Colonic mucosa (tissue), 4 donors: Measurements from ENCODE around the gene LYRM4. TPM values are rescaled to one million over a fixed set of nuclear protein-coding genes. Genes with fewer than 3 reads are reported as not detected.

ENCODE experiments used
- DNase-seq: peaks from one replicate; pipeline ENCODE4 v3.0.0-alpha.2; 2020
- H3K27ac ChIP-seq: fragments of 200-600 bp; one replicate; pipeline ENCODE4 v1.8.0; 2021
- H3K27me3 ChIP-seq: fragments of 200-600 bp; one replicate; pipeline ENCODE4 v1.8.0; 2021
- H3K36me3 ChIP-seq: fragments of 200-600 bp; one replicate; pipeline ENCODE4 v1.8.0; 2021
- H3K4me1 ChIP-seq: fragments of 200-600 bp; one replicate; pipeline ENCODE4 v1.8.0; 2021; ENCODE audit warnings: mild to moderate bottlenecking
- H3K4me3 ChIP-seq: fragments of 200-600 bp; one replicate; pipeline ENCODE4 v1.8.0; 2021
- H3K9ac ChIP-seq, 2 donors: one replicate each; pipeline ENCODE4 v1.7.0; 2013; ENCODE audit warnings: control low read depth in 2 of 2, low read depth in 2 of 2, low read length in 2 of 2
- H3K9me3 ChIP-seq: fragments of 200-600 bp; one replicate; pipeline ENCODE4 v1.8.0; 2021
- intact Hi-C: fragments of 100-400 bp; cut with DNase I; formaldehyde crosslinking; loops from one replicate; pipeline ENCODE4 v1.14.1; 2022
- total RNA-seq, 2 donors: library from RNA; stranded (reverse); fragmentation: NEBNext Ultra II Directional in 1 of 2; extraction: Animal tissue kit (Norgen Biotek cat#: 25700) in 1 of 2; gene quantifications; one replicate each; pipeline ENCODE4 v1.2.1, GENCODE V29; 2021
- TF ChIP-seq, protein P1 (sequence below): fragments of 200-600 bp; IDR thresholded peaks from one replicate; pipeline ENCODE4 v1.8.0; 2022; ENCODE audit warnings: antibody characterized with exemption, mild to moderate bottlenecking
- donor health status: healthy.
- donor health status: DM: no; HTN: no; CAD: no.
- donor health status: DM: no; HTN: no; CAD: no.

The LYRM4 gene
- total RNA-seq, 2 donors from 2014 or later, result 14.0 to 17.4 TPM

- H3K36me3 ChIP-seq, result no peaks in the 10 kb centered on the region
- H3K9me3 ChIP-seq, result no peaks in the 10 kb centered on the region
- intact Hi-C loops, result no loop called here
- no peaks in the 10 kb centered on the region for H3K27me3 ChIP-seq
- H3K4me3 ChIP-seq, result no peak overlapping the region
- no peaks in the 10 kb centered on the region for H3K4me1 ChIP-seq
- no peak overlapping the region for H3K9ac ChIP-seq
- TF ChIP-seq, protein P1, sequence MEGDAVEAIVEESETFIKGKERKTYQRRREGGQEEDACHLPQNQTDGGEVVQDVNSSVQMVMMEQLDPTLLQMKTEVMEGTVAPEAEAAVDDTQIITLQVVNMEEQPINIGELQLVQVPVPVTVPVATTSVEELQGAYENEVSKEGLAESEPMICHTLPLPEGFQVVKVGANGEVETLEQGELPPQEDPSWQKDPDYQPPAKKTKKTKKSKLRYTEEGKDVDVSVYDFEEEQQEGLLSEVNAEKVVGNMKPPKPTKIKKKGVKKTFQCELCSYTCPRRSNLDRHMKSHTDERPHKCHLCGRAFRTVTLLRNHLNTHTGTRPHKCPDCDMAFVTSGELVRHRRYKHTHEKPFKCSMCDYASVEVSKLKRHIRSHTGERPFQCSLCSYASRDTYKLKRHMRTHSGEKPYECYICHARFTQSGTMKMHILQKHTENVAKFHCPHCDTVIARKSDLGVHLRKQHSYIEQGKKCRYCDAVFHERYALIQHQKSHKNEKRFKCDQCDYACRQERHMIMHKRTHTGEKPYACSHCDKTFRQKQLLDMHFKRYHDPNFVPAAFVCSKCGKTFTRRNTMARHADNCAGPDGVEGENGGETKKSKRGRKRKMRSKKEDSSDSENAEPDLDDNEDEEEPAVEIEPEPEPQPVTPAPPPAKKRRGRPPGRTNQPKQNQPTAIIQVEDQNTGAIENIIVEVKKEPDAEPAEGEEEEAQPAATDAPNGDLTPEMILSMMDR, result no peak
- no peak overlapping the region for H3K27ac ChIP-seq
- no peak for DNase-seq
Observed at GRCh38 chr6:5112066-5112799, 148.5 kb downstream of the LYRM4 start.

DNA sequence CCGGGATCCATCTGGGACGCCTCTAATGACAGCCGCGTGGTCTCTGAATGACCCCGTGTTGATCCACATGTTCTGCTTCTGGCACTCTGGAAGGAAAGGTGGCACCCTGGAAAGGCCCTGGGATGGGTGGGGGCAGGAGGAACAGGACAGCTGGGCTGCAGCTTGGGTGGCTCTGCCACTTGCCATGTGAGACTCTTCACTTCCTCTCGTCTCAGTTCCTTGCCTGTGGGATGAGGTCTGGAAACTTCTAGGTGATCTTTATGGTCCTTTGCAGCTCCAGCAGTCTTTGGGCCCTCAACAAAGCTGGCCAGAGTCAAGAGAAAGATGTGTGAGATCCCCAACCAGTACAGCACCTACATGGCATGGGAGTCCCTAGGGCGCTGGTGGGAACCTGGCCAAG lies 149.1 kb downstream of the LYRM4 start:
- Histone ChIP-seq H3K27ac (no peak overlapping the region), H3K27me3 (no peaks in the 10 kb centered on the region), H3K36me3 (no peaks in the 10 kb centered on the region), H3K9me3 (no peaks in the 10 kb centered on the region), H3K4me3 (no peak overlapping the region), H3K4me1 (no peaks in the 10 kb centered on the region), H3K9ac (no peak overlapping the region)
- TF ChIP-seq, protein P1, result no peak
- no peak for DNase-seq
- intact Hi-C loops, result no loop called here

DNA sequence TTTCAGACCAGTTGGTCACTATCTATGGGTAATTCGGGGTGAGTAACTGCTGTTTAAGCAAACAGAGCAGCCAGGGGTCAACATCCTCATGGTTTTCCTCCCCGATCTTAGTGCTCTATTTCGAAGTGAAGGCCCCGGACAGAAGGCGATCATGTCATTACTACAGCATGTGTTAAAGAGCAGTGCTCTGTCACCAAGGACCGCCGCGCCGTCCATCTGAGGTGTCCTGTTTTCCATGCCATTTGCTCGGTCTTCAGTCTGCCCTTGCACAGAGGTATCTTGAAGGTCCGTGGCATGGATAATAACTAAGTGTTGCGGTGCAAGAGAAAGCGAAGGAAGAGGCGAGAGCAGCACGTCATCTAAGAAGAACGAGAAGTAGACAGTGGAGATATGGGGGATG lies 150.5 kb downstream of the LYRM4 start:
- H3K4me3 ChIP-seq, result no peak overlapping the region
- H3K9me3 ChIP-seq, result no peaks in the 10 kb centered on the region
- TF ChIP-seq, protein P1, result no peak
- no peaks in the 10 kb centered on the region for H3K27me3 ChIP-seq
- no peak for DNase-seq
- no peak overlapping the region for H3K9ac ChIP-seq
- H3K36me3 ChIP-seq, result no peaks in the 10 kb centered on the region
- intact Hi-C loops, result no loop called here
- H3K4me1 ChIP-seq, result no peaks in the 10 kb centered on the region
- H3K27ac ChIP-seq, result no peak overlapping the region

- H3K36me3 ChIP-seq, result no peaks in the 10 kb centered on the region
- intact Hi-C loops, result no loop called here
- no peak overlapping the region for H3K4me3 ChIP-seq
- no peaks in the 10 kb centered on the region for H3K27me3 ChIP-seq
- TF ChIP-seq, protein P1, result no peak
- DNase-seq, result no peak
- H3K27ac ChIP-seq, result no peak overlapping the region
- no peaks in the 10 kb centered on the region for H3K4me1 ChIP-seq
- H3K9ac ChIP-seq, result no peak overlapping the region
- H3K9me3 ChIP-seq, result no peaks in the 10 kb centered on the region
Observed at GRCh38 chr6:5109436-5109835, 151.3 kb downstream of the LYRM4 start.

- TF ChIP-seq, protein P1, result no peak
- intact Hi-C loops, result no loop called here
- no peak for DNase-seq
Observed at GRCh38 chr6:5108536-5109150, 152.1 kb downstream of the LYRM4 start.

More at GRCh38 chr6:5108536-5109150, 152.1 kb downstream of the LYRM4 start:
- Histone ChIP-seq H3K27ac (no peak overlapping the region), H3K36me3 (no peaks in the 10 kb centered on the region), H3K9me3 (no peaks in the 10 kb centered on the region), H3K4me3 (no peak overlapping the region), H3K9ac (no peak overlapping the region), H3K27me3 (no peaks in the 10 kb centered on the region), H3K4me1 (no peaks in the 10 kb centered on the region)
